HG02885 (cell line): ENCODE results near the gene PEX3.
"Not testable (repeated sequence)": the region's sequence is repeated elsewhere in the genome, so short reads cannot be mapped to it uniquely, and the experiment has no call there.

Experiments used
- ATAC-seq: cut with Tn5 transposase; IDR thresholded peaks from one replicate; pipeline ENCODE4 v1.9.1; 2021; ENCODE audit warnings: mild to moderate bottlenecking; ENCODE audit not compliant: unreplicated experiment, poor library complexity

PEX3 gene

DNA sequence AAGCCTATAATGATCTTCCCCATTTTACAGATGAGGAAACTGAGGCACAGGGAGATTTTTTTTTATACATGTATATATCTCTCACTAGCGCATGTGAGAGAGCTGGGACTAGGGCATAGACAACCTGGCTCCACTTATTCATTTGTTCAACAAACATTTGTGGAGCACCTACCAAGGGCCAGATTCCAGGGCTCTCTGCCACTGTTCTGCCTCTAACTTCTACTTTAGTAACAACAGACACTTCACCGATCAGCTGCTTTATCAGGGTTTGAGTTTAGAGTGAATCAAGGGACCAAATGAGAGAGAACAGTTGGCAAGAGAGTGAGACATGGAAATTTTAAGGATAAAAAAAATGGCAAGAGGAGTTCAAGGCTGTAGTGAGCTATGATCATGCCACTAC is 7.5 kb upstream of the PEX3 start:
- no peak for ATAC-seq

- not testable (repeated sequence) for ATAC-seq
Measured at GRCh38 chr6:143447865-143448264, 2.7 kb upstream of the PEX3 start.

GRCh38 chr6:143449082-143449713 is 1.4 kb upstream of the PEX3 start:
- no peak for ATAC-seq

GRCh38 chr6:143449714-143450452 is 722 bp upstream of the PEX3 start:
- peak; percentile 16 for ATAC-seq

DNA sequence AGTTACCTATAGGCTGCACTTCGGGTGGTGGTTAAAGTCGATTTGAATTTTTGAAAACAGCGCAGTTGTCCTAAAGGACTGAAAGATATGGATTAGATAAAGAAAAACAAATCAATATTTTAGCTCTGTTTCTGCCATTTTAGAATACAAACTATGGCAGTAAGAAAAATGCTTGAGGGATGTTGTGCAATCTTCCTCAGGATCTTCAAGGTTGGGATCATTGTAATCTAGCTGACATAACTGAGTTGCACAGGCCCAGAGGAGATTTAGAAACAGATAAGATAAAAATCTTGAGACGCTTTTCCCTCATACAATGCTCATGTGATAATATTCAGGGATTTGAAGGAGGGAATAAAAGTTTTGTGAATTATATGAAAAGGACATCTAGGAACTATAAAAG is 926 bp downstream of the PEX3 start:
- ATAC-seq, result no peak

- ATAC-seq, result no peak
Measured at GRCh38 chr6:143457563-143458359, 7.2 kb downstream of the PEX3 start.

- ATAC-seq, result no peak
Measured at GRCh38 chr6:143465546-143465945, 14.9 kb downstream of the PEX3 start.

DNA sequence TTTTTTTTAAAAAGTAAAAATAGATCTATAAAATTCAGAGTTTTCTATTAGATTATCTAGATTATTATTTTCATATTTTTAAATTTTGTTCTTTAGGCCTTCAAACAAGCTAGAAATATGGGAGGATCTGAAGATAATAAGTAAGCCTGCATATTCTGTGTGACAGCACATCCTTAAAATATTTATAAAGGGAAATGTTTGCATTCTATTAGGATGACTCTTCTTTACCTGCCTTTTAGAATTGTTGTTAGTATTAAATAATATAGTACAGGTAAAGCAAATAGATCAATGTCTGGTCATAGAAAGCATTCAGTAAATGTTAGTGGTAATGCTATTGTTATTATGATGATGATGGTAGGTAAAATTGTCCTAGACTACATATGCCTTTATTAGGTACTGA is 17.4 kb downstream of the PEX3 start:
- no peak for ATAC-seq

GRCh38 chr6:143468823-143469222 is 18.2 kb downstream of the PEX3 start:
- ATAC-seq, result not testable (repeated sequence)

GRCh38 chr6:143471822-143472221 is 21.2 kb downstream of the PEX3 start:
- no peak for ATAC-seq

DNA sequence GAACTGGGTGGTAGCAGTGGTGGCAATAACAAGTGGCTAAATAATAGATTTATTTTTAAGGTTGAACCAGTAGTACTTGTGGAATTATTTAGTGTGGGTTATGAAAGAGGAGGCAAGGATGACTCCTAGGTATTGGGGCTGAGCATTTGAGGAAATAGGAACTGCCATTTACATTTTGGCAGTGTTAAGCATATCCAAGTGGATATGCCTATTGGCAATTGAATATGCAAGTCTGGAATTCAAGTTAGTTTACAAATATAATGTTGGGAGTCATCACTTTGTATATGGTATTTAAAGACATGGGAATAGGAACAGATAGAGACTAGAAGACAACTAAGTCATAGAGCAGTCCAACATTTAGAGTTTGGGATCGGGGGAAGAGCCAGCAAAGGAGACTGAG is 25.9 kb downstream of the PEX3 start:
- no peak for ATAC-seq

DNA sequence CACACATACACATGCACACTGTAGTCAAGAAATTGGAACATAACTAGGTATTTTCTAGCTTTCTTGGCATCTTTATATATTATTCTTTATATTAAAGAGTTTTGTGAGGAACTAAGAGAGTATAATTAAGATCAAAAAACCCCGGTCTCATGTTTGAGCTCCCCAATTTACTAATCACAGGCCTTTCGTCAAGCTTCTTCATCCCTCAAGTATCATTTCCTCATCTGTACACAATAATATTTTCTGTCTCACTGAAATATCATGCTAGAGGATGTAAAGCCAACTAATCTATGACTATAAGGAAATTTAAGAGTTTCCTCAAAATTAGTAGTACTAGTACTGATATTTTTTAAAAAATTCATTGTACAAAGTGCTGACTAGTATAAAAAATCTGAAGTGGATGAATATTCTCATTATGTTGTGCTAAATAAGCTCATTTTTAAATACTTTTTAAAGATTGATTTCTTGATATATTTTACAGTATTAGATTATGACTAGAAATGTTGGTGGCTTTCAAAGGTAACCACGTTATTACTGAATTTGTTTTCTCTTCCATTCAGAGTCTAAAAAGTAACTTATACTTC is 28.0 kb downstream of the PEX3 start:
- no peak for ATAC-seq

DNA sequence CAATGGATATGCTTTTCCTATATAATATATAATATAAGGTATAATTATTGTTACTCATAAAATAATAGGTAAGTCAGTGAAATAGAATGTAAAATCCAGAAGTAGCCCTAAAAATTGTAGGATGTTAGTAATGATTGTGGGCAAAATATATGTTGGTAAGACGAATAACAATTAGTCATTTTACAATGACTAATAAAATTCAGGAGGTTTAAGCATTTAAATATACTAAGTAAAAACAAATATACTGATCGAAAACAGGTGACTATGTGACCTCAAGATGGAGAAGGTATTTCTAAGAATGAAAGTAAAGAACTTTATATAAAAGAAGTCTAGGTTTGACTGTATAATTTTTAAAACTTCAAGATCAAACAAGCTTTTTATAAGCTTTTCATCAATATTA is 32.0 kb downstream of the PEX3 start:
- no peak for ATAC-seq

DNA sequence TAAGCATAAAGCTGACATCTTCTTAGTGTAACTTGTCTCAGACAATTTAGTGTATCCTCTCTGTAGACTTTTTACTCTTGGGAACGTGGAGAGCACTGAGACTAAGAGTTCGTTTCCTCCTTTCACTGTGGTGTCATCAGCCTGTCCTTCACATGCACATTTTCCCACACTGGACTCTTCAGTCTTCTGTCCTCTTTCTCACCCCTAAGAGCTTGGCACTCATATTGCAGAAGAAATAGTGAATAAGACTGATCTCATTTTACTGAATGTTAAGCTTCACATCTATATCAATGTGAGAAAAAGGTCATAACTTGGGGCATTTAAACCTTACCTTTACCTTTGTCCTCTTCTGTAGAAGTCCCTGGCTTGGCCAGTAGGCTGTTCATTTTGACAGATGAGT is 35.4 kb downstream of the PEX3 start:
- ATAC-seq, result no peak

DNA sequence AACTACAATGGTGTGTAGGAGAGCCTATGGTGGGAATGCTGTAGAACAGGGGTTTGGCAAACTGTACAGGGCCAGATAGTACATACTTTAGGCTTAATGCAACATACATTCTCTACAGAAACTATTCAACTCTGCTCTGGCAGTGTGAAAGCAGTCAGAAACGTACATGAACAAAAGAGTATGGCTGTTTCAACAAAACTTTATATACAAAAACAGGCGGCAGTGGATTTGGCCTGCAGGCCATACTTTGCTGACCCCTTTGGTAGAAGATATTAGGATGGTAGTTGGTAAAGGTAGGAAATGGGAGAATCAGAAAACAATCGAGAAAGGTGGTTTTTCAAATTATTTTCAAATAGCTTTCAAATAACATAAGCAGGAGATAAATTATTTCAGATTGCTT is 36.1 kb downstream of the PEX3 start:
- ATAC-seq, result no peak

DNA sequence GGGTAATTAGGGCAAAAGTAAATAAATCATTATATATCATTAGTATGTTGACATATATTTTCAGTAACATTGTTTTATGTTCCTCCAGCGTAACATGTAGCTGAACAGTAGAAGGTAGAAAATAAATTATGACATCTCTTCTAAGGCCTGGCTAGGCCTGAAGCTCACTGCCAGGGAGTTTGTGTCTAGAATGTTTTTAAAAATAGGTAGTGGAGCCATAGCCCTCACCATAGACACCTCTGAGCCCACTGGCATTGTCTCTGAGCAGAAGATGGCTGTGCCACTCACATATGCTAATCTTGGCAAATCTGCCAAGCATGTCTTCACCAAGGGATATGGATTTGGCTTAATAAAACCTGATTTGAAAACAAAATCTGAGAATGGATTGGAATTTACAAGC is 39.6 kb downstream of the PEX3 start:
- no peak for ATAC-seq

GRCh38 chr6:143490775-143491174 is 40.2 kb downstream of the PEX3 start:
- no peak for ATAC-seq

DNA sequence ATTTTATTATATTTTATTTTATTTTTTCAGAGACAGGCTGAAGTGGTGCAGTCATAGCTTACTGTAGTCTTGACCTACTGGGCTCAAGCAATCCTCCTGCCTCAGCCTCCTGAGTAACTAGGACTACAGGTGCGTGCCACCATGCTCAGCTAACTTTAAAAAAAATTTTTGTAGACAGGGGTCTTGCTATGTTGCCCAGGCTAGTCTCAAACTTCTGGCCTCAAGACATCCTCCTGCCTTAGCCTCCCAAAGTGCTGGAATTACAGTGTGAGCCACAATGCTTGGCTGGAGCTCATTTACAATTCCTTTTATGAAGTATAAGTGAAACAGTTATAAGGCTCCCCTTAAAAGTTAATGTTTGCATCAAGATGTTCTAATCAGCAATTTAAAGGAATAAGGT is 46.4 kb downstream of the PEX3 start:
- ATAC-seq, result no peak

DNA sequence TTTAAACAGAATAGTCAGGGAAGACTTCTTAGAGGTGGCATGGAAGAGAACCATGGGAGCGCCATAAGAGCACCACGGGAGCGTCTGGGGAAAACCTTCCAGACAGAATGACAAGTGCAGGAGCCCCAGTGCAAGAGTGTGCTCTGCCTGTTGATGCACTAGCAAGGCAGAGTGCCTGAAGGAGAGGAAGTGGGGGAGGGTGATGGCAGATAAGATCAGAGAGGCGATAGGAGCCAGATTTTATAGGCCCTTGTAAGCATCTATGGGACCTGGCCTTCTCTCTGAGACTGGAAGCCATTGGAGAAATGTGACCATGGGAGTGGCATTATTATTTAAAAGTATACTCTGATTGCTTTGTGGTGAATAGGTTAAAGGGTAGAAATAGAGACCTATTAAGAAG is 47.8 kb downstream of the PEX3 start:
- no peak for ATAC-seq

GRCh38 chr6:143501851-143502250 is 51.2 kb downstream of the PEX3 start:
- no peak for ATAC-seq

- no peak for ATAC-seq
Measured at GRCh38 chr6:143504369-143504768, 53.8 kb downstream of the PEX3 start.
